Trophoblast cell (in vitro differentiated cells and primary cell): Measurements from ENCODE around the gene COL4A1.

ENCODE experiments used
- DNase-seq, 2 donors: peaks; one replicate each; pipeline ENCODE4 v3.0.0-alpha.2; 2016
- H2AFZ ChIP-seq: 2 replicates; pipeline ENCODE4 v1.6.1; 2013; ENCODE audit warnings: low read length, moderate library complexity, mild to moderate bottlenecking; ENCODE audit not compliant: insufficient read depth, poor library complexity
- H2AK5ac ChIP-seq: 2 replicates; pipeline ENCODE4 v1.6.1; 2013; ENCODE audit warnings: mild to moderate bottlenecking, low read length
- H2BK120ac ChIP-seq: 2 replicates; pipeline ENCODE4 v1.6.1; 2013; ENCODE audit warnings: low read length, mild to moderate bottlenecking, moderate library complexity; ENCODE audit not compliant: insufficient read depth, poor library complexity
- H2BK12ac ChIP-seq: 2 replicates; pipeline ENCODE4 v1.6.1; 2013; ENCODE audit warnings: mild to moderate bottlenecking, low read length, moderate library complexity
- H2BK5ac ChIP-seq: 2 replicates; pipeline ENCODE4 v1.6.1; 2013; ENCODE audit warnings: low read length, low read depth, moderate library complexity, mild to moderate bottlenecking; ENCODE audit not compliant: poor library complexity
- H3K14ac ChIP-seq: 2 replicates; pipeline ENCODE4 v1.6.1; 2013; ENCODE audit warnings: mild to moderate bottlenecking, low read length
- H3K18ac ChIP-seq: 2 replicates; pipeline ENCODE4 v1.6.1; 2013; ENCODE audit warnings: mild to moderate bottlenecking, low read length
- H3K23ac ChIP-seq: 2 replicates; pipeline ENCODE4 v1.6.1; 2013; ENCODE audit warnings: low read length
- H3K27ac ChIP-seq: 2 replicates; pipeline ENCODE4 v1.5.1; 2013; ENCODE audit warnings: low read depth, mild to moderate bottlenecking, inconsistent platforms, low read length, moderate library complexity
- H3K27me3 ChIP-seq: 2 replicates; pipeline ENCODE4 v1.6.1; 2013; ENCODE audit warnings: inconsistent platforms, mild to moderate bottlenecking, low read length, moderate library complexity; ENCODE audit not compliant: insufficient read depth
- H3K36me3 ChIP-seq, 2 experiments: 1 replicate in 1 of 2; 2 replicates in 1 of 2; pipeline ENCODE4 v1.6.1; 2013; ENCODE audit warnings: low read length in 2 of 2, mild to moderate bottlenecking in 2 of 2, moderate library complexity in 1 of 2; ENCODE audit not compliant: insufficient read depth in 2 of 2, control insufficient read depth in 1 of 2
- H3K4ac ChIP-seq: 2 replicates; pipeline ENCODE4 v1.6.1; 2013; ENCODE audit warnings: low read depth, mild to moderate bottlenecking, low read length, moderate library complexity
- H3K4me1 ChIP-seq, 2 experiments: 1 replicate in 1 of 2; 2 replicates in 1 of 2; pipeline ENCODE4 v1.6.1; 2013; ENCODE audit warnings: low read length in 2 of 2, mild to moderate bottlenecking in 2 of 2, moderate library complexity in 1 of 2; ENCODE audit not compliant: insufficient read depth in 2 of 2, control insufficient read depth in 1 of 2
- H3K4me2 ChIP-seq: 2 replicates; pipeline ENCODE4 v1.6.1; 2013; ENCODE audit warnings: inconsistent platforms, mild to moderate bottlenecking, low read length, moderate library complexity
- H3K4me3 ChIP-seq: 2 replicates; pipeline ENCODE4 v1.5.1; 2013; ENCODE audit warnings: mild to moderate bottlenecking, low read depth, low read length, inconsistent platforms
- H3K79me1 ChIP-seq: one replicate; pipeline ENCODE4 v1.6.1; 2013; ENCODE audit warnings: low read length
- H3K79me2 ChIP-seq: 2 replicates; pipeline ENCODE4 v1.6.1; 2013; ENCODE audit warnings: low read length, mild to moderate bottlenecking; ENCODE audit not compliant: control insufficient read depth, insufficient read depth, poor library complexity
- H3K9ac ChIP-seq: 2 replicates; pipeline ENCODE4 v1.6.1; 2013; ENCODE audit warnings: mild to moderate bottlenecking, low read length
- H3K9me3 ChIP-seq: 2 replicates; pipeline ENCODE4 v1.6.1; 2013; ENCODE audit warnings: low read depth, mild to moderate bottlenecking, control low read depth, inconsistent platforms, low read length; ENCODE audit not compliant: insufficient read depth
- H4K12ac ChIP-seq: 2 replicates; pipeline ENCODE4 v1.6.1; 2013; ENCODE audit warnings: low read depth, mild to moderate bottlenecking, low read length, moderate library complexity
- H4K8ac ChIP-seq: 2 replicates; pipeline ENCODE4 v1.6.1; 2013; ENCODE audit warnings: low read depth, mild to moderate bottlenecking, low read length, moderate library complexity
- H4K91ac ChIP-seq: one replicate; pipeline ENCODE4 v1.6.1; 2013; ENCODE audit warnings: low read depth, mild to moderate bottlenecking, low read length, moderate library complexity
- WGBS: extraction: QIAGEN DNeasy Blood & Tissue Kit; methylation state at CpG from one replicate; pipeline ENCODE4 v1.1.7; 2013; ENCODE audit warnings: missing lambda C conversion rate; ENCODE audit not compliant: insufficient read length, insufficient coverage; ENCODE audit errors: extremely low coverage; 5-methylcytosine and 5-hydroxymethylcytosine counted together

Gene COL4A1

DNA sequence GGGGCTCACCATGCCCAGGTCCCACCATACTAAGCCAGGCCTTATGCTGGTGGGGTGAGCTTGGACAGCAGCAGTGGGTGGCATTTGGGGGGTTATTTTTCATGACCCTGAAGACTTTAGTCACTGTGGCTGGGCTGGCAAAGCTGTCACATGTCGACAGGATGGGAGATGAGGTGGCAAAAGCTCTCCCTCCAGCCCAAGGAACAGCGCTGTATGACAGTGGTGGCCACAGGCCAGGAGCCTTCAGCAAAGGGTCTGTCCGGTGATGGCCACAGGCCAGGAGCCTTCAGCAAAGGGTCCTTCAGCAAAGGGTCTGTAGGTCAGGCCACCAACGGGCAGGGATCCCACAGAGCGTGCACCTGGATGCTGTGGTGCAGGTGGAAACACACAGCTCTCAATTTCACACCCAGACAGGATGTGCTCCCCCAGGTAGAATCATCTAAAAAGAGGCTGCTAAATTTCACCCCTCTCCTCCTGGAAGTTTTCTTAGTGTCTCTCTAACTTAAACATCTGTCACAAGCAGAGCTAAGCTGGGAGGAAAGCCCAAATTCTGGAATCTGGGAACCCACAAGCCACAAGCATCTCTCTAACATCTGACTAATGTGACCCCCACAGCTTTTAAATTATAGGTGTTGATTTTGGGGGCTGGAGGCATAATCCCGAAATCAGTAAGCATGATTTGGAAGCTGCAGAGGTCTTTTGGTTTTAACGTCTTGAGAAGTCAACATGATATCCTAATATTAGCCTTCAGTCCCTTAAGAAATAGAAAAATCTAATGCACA lies 23.0 kb downstream of the COL4A1 start:
- no peak overlapping the region for H3K4me2 ChIP-seq
- no peak overlapping the region for H2AK5ac ChIP-seq
- no peak overlapping the region for H2BK120ac ChIP-seq
- no peaks in the 10 kb centered on the region for H3K79me2 ChIP-seq
- H3K18ac ChIP-seq = peak overlapping the region; percentile 18
- H3K36me3 ChIP-seq = peaks cover 16 to 35% of the 10 kb centered on the region in 2 experiments
- H3K27ac ChIP-seq = no peak overlapping the region
- H3K9me3 ChIP-seq = peaks cover 2% of the 10 kb centered on the region
- no peak overlapping the region for H4K91ac ChIP-seq
- no peak overlapping the region for H3K23ac ChIP-seq
- no peak overlapping the region for H3K14ac ChIP-seq
- no peak overlapping the region for H3K4me3 ChIP-seq
- H2BK12ac ChIP-seq = no peak overlapping the region
- H3K4ac ChIP-seq = no peak overlapping the region
- no peak overlapping the region for H2BK5ac ChIP-seq
- peaks cover 4 to 11% of the 10 kb centered on the region in 2 experiments for H3K4me1 ChIP-seq
- WGBS = no CpG with 5 or more reads among the region's 7 CpGs
- no peaks in the 10 kb centered on the region for H3K79me1 ChIP-seq
- H3K27me3 ChIP-seq = no peaks in the 10 kb centered on the region
- H4K8ac ChIP-seq = no peak overlapping the region
- H4K12ac ChIP-seq = no peak overlapping the region
- no peak for DNase-seq
- no peak overlapping the region for H3K9ac ChIP-seq
- H2AFZ ChIP-seq = no peak overlapping the region

DNA sequence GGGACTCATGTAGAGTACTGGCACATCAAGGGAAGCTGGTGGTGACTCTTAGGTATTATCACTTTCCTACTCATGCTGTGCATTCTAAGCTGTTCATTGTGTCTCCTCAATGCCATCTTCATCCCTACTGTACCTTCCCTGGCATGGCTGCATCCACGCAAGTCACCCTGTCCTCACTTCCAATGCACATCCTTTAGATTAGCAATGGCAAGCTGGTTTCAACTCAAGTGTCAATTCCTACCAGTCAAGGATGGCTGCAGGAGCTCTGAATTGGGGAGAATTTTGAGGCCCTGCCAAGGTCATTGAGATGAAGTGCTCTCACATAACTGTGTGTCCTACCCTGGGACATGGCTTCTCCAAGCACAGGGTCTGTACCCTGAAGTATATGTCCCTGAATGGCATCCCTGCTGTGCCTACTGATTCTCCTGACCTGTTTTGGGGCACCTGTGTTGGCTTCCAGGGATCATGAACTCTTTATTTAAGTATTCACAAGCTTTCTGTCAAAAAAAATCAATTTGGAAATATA lies 24.6 kb downstream of the COL4A1 start:
- H2AFZ ChIP-seq = no peak overlapping the region
- peaks cover 2% of the 10 kb centered on the region for H3K9me3 ChIP-seq
- H3K4me1 ChIP-seq = peaks cover 1 to 10% of the 10 kb centered on the region in 2 experiments
- H4K91ac ChIP-seq = no peak overlapping the region
- no peak overlapping the region for H3K4ac ChIP-seq
- DNase-seq = no peak
- H3K27ac ChIP-seq = no peak overlapping the region
- no peak overlapping the region for H3K9ac ChIP-seq
- no peaks in the 10 kb centered on the region for H3K27me3 ChIP-seq
- H2BK120ac ChIP-seq = no peak overlapping the region
- H3K79me2 ChIP-seq = no peaks in the 10 kb centered on the region
- no peak overlapping the region for H2AK5ac ChIP-seq
- H3K36me3 ChIP-seq = peaks cover 15 to 30% of the 10 kb centered on the region in 2 experiments
- no peak overlapping the region for H3K4me3 ChIP-seq
- no peak overlapping the region for H2BK12ac ChIP-seq
- H4K12ac ChIP-seq = no peak overlapping the region
- H3K4me2 ChIP-seq = no peak overlapping the region
- no peak overlapping the region for H3K14ac ChIP-seq
- H3K79me1 ChIP-seq = no peaks in the 10 kb centered on the region
- H4K8ac ChIP-seq = no peak overlapping the region
- WGBS = no CpG with 5 or more reads among the region's 1 CpG
- no peak overlapping the region for H2BK5ac ChIP-seq
- H3K23ac ChIP-seq = no peak overlapping the region
- H3K18ac ChIP-seq = no peak overlapping the region

- Histone ChIP-seq H3K79me1 (no peaks in the 10 kb centered on the region), H2BK120ac (no peak overlapping the region), H4K12ac (no peak overlapping the region), H2BK5ac (no peak overlapping the region), H3K4me1 (peaks cover 0 to 4% of the 10 kb centered on the region in 2 experiments), H3K27ac (no peak overlapping the region), H3K27me3 (no peaks in the 10 kb centered on the region), H3K36me3 (peaks cover 14 to 25% of the 10 kb centered on the region in 2 experiments), H3K4me3 (no peak overlapping the region), H2BK12ac (no peak overlapping the region), H3K79me2 (no peaks in the 10 kb centered on the region), H3K18ac (no peak overlapping the region), H3K9me3 (peaks cover 2% of the 10 kb centered on the region), H4K91ac (no peak overlapping the region), H3K4me2 (no peak overlapping the region), H3K23ac (no peak overlapping the region), H3K4ac (no peak overlapping the region), H3K9ac (no peak overlapping the region), H4K8ac (no peak overlapping the region), H2AK5ac (no peak overlapping the region), H3K14ac (no peak overlapping the region), H2AFZ (no peak overlapping the region)
- WGBS = no CpG with 5 or more reads among the region's 5 CpGs
- DNase-seq = peak in 1 of 2 donors; percentile 32
Measured at GRCh38 chr13:110281736-110282135, 25.2 kb downstream of the COL4A1 start.

GRCh38 chr13:110280985-110281688 lies 25.8 kb downstream of the COL4A1 start:
- H3K23ac ChIP-seq = no peak overlapping the region
- peaks cover 0 to 2% of the 10 kb centered on the region in 2 experiments for H3K4me1 ChIP-seq
- H3K4ac ChIP-seq = no peak overlapping the region
- no peak overlapping the region for H4K91ac ChIP-seq
- H3K4me3 ChIP-seq = no peak overlapping the region
- H3K9ac ChIP-seq = no peak overlapping the region
- H2BK12ac ChIP-seq = no peak overlapping the region
- H4K8ac ChIP-seq = no peak overlapping the region
- H3K18ac ChIP-seq = no peak overlapping the region
- DNase-seq = no peak
- H4K12ac ChIP-seq = no peak overlapping the region
- no peak overlapping the region for H2AFZ ChIP-seq
- no peaks in the 10 kb centered on the region for H3K79me2 ChIP-seq
- no peak overlapping the region for H3K27ac ChIP-seq
- no peak overlapping the region for H2AK5ac ChIP-seq
- WGBS = no CpG with 5 or more reads among the region's 7 CpGs
- peaks cover 12 to 23% of the 10 kb centered on the region in 2 experiments for H3K36me3 ChIP-seq
- H2BK120ac ChIP-seq = no peak overlapping the region
- peaks cover 2% of the 10 kb centered on the region for H3K9me3 ChIP-seq
- H3K14ac ChIP-seq = no peak overlapping the region
- H3K4me2 ChIP-seq = no peak overlapping the region
- H3K27me3 ChIP-seq = no peaks in the 10 kb centered on the region
- no peak overlapping the region for H2BK5ac ChIP-seq
- H3K79me1 ChIP-seq = no peaks in the 10 kb centered on the region
